Activated T-cell treated with anti-CD3 and anti-CD28 coated beads, Interleukin-2, amount 50 U/mL, for 4 hours (primary cell): ENCODE measurements around the gene ASB13. TPM values are rescaled to one million over a fixed set of nuclear protein-coding genes. Genes with fewer than 3 reads are reported as not detected.

Experiments
- ATAC-seq, 2 donors: fragments of 200-7000 bp; cut with Tn5 transposase; one replicate each; pipeline ENCODE4 v1.10.0; 2021
- DNase-seq: peaks from one replicate; pipeline ENCODE4 v3.0.0-alpha.2; 2020
- H3K27me3 Mint-ChIP-seq: one replicate; pipeline ENCODE4 v1.8.0; 2021; ENCODE audit warnings: low read depth, mixed read lengths
- H3K36me3 Mint-ChIP-seq: one replicate; pipeline ENCODE4 v1.8.0; 2022; ENCODE audit warnings: mixed read lengths; ENCODE audit not compliant: insufficient read depth
- H3K4me1 Mint-ChIP-seq: one replicate; pipeline ENCODE4 v1.8.0; 2021; ENCODE audit warnings: low read depth, mixed read lengths
- H3K4me3 Mint-ChIP-seq: one replicate; pipeline ENCODE4 v1.8.0; 2021; ENCODE audit warnings: mild to moderate bottlenecking, moderate library complexity, mixed read lengths
- H3K9me3 Mint-ChIP-seq: one replicate; pipeline ENCODE4 v1.8.0; 2021; ENCODE audit warnings: mixed read lengths
- total RNA-seq, 3 donors: library from RNA; stranded (reverse); gene quantifications; one replicate each; pipeline ENCODE4 v1.2.1, GENCODE V29; 2021

ASB13 gene
- total RNA-seq, 3 donors from 2014 or later, result 7.4 to 15.3 (median 8.0) TPM

GRCh38 chr10:5662708-5663579 lies 3.5 kb downstream of the ASB13 start:
- DNase-seq (no peak), ATAC-seq (no peak)
- no peaks in the 10 kb centered on the region for H3K9me3 Mint-ChIP-seq
- H3K4me1 Mint-ChIP-seq, result peaks cover 24% of the 10 kb centered on the region
- H3K4me3 Mint-ChIP-seq, result no peak overlapping the region
- no peaks in the 10 kb centered on the region for H3K36me3 Mint-ChIP-seq
- no peaks in the 10 kb centered on the region for H3K27me3 Mint-ChIP-seq

- H3K27me3 Mint-ChIP-seq, result no peaks in the 10 kb centered on the region
- no peaks in the 10 kb centered on the region for H3K9me3 Mint-ChIP-seq
- H3K4me3 Mint-ChIP-seq, result no peak overlapping the region
- no peak for DNase-seq
- H3K4me1 Mint-ChIP-seq, result peaks cover 31% of the 10 kb centered on the region
- H3K36me3 Mint-ChIP-seq, result no peaks in the 10 kb centered on the region
- ATAC-seq, result no peak
Measured at GRCh38 chr10:5661043-5661442, 5.4 kb downstream of the ASB13 start.

- peak in 1 of 2 donors; percentile 53 for ATAC-seq
Measured at GRCh38 chr10:5659702-5660528, 6.5 kb downstream of the ASB13 start.

GRCh38 chr10:5658871-5659618 lies 7.3 kb downstream of the ASB13 start:
- Mint-ChIP-seq H3K36me3 (no peaks in the 10 kb centered on the region), H3K4me1 (peaks cover 33% of the 10 kb centered on the region), H3K27me3 (no peaks in the 10 kb centered on the region), H3K9me3 (no peaks in the 10 kb centered on the region), H3K4me3 (no peak overlapping the region)
- ATAC-seq (no peak), DNase-seq (no peak)

More at GRCh38 chr10:5659702-5660528, 6.5 kb downstream of the ASB13 start:
- peaks cover 36% of the 10 kb centered on the region for H3K4me1 Mint-ChIP-seq
- no peaks in the 10 kb centered on the region for H3K9me3 Mint-ChIP-seq
- H3K36me3 Mint-ChIP-seq, result no peaks in the 10 kb centered on the region
- H3K4me3 Mint-ChIP-seq, result no peak overlapping the region
- no peaks in the 10 kb centered on the region for H3K27me3 Mint-ChIP-seq
- DNase-seq, result no peak

GRCh38 chr10:5656737-5657579 lies 9.4 kb downstream of the ASB13 start:
- no peak for DNase-seq
- Mint-ChIP-seq H3K9me3 (no peaks in the 10 kb centered on the region), H3K27me3 (no peaks in the 10 kb centered on the region), H3K4me1 (peaks cover 33% of the 10 kb centered on the region), H3K4me3 (no peak overlapping the region), H3K36me3 (no peaks in the 10 kb centered on the region)
- ATAC-seq, result no peak

GRCh38 chr10:5655121-5655520 lies 11.3 kb downstream of the ASB13 start:
- no peaks in the 10 kb centered on the region for H3K36me3 Mint-ChIP-seq
- no peak for DNase-seq
- H3K4me3 Mint-ChIP-seq, result no peak overlapping the region
- no peaks in the 10 kb centered on the region for H3K9me3 Mint-ChIP-seq
- H3K27me3 Mint-ChIP-seq, result no peaks in the 10 kb centered on the region
- H3K4me1 Mint-ChIP-seq, result peaks cover 31% of the 10 kb centered on the region
- peak in 1 of 2 donors; percentile 35 for ATAC-seq

GRCh38 chr10:5654218-5654755 lies 12.1 kb downstream of the ASB13 start:
- DNase-seq (no peak), ATAC-seq (no peak)
- Mint-ChIP-seq H3K27me3 (no peaks in the 10 kb centered on the region), H3K4me3 (no peak overlapping the region), H3K9me3 (no peaks in the 10 kb centered on the region), H3K36me3 (peaks cover 3% of the 10 kb centered on the region), H3K4me1 (peaks cover 25% of the 10 kb centered on the region)

GRCh38 chr10:5652746-5653145 lies 13.6 kb downstream of the ASB13 start:
- no peak for DNase-seq
- Mint-ChIP-seq H3K9me3 (no peaks in the 10 kb centered on the region), H3K27me3 (no peaks in the 10 kb centered on the region), H3K4me3 (no peak overlapping the region), H3K36me3 (peaks cover 6% of the 10 kb centered on the region), H3K4me1 (peaks cover 25% of the 10 kb centered on the region)
- ATAC-seq, result no peak

GRCh38 chr10:5651388-5651764 lies 15.0 kb downstream of the ASB13 start:
- DNase-seq (no peak), ATAC-seq (no peak)
- no peaks in the 10 kb centered on the region for H3K27me3 Mint-ChIP-seq
- peaks cover 11% of the 10 kb centered on the region for H3K4me1 Mint-ChIP-seq
- no peak overlapping the region for H3K4me3 Mint-ChIP-seq
- peaks cover 10% of the 10 kb centered on the region for H3K36me3 Mint-ChIP-seq
- no peaks in the 10 kb centered on the region for H3K9me3 Mint-ChIP-seq

- DNase-seq, result no peak
- Mint-ChIP-seq H3K9me3 (no peaks in the 10 kb centered on the region), H3K36me3 (peaks cover 10% of the 10 kb centered on the region), H3K27me3 (no peaks in the 10 kb centered on the region), H3K4me1 (peaks cover 6% of the 10 kb centered on the region), H3K4me3 (no peak overlapping the region)
- no peak for ATAC-seq
Measured at GRCh38 chr10:5650664-5651387, 15.6 kb downstream of the ASB13 start.

GRCh38 chr10:5649746-5650145 lies 16.6 kb downstream of the ASB13 start:
- H3K4me1 Mint-ChIP-seq, result no peaks in the 10 kb centered on the region
- ATAC-seq (no peak), DNase-seq (no peak)
- no peaks in the 10 kb centered on the region for H3K27me3 Mint-ChIP-seq
- H3K9me3 Mint-ChIP-seq, result no peaks in the 10 kb centered on the region
- H3K36me3 Mint-ChIP-seq, result peaks cover 10% of the 10 kb centered on the region
- H3K4me3 Mint-ChIP-seq, result no peak overlapping the region

- DNase-seq (no peak), ATAC-seq (peak in 1 of 2 donors; percentile 41)
- Mint-ChIP-seq H3K36me3 (peaks cover 11% of the 10 kb centered on the region), H3K4me1 (no peaks in the 10 kb centered on the region), H3K9me3 (no peaks in the 10 kb centered on the region), H3K4me3 (peak overlapping the region; percentile 8), H3K27me3 (no peaks in the 10 kb centered on the region)
Measured at GRCh38 chr10:5648494-5649457, 17.6 kb downstream of the ASB13 start.
